K562 (cell line): Measurements from ENCODE around the gene PKHD1.

Source experiments
- DIDO1 ChIP-seq: fragments of 450-650 bp; IDR thresholded peaks from 2 replicates; pipeline ENCODE4 v1.6.1; 2016; ENCODE audit warnings: low read depth, missing biosample characterization, missing genetic modification characterization
- ELK1 ChIP-seq: sonication (generic); formaldehyde crosslinking; IDR thresholded peaks from 2 replicates; pipeline ENCODE4 v1.8.1; 2022; ENCODE audit warnings: missing genetic modification reagents
- EZH2 ChIP-seq: IDR thresholded peaks from 2 replicates; pipeline ENCODE4 v1.6.1; 2012; ENCODE audit warnings: low read depth, mild to moderate bottlenecking, inconsistent platforms, low read length, borderline replicate concordance
- JUND ChIP-seq, 2 experiments: IDR thresholded peaks; 2 replicates in 1 of 2; 3 replicates in 1 of 2; pipeline ENCODE4 v1.6.1; 2011; ENCODE audit warnings: borderline replicate concordance in 2 of 2, low read depth in 2 of 2, low read length in 2 of 2, improper control_type of control experiment in 1 of 2, missing biosample characterization in 1 of 2, missing genetic modification characterization in 1 of 2, missing genetic modification reagents in 1 of 2
- KAT7 ChIP-seq: sonication (generic); formaldehyde crosslinking; IDR thresholded peaks from 2 replicates; pipeline ENCODE4 v1.8.0; 2022; ENCODE audit warnings: missing genetic modification reagents, mild to moderate bottlenecking, borderline replicate concordance
- SP1 ChIP-seq: sonication (generic); formaldehyde crosslinking; IDR thresholded peaks from 2 replicates; pipeline ENCODE4 v1.8.1; 2022; ENCODE audit warnings: mild to moderate bottlenecking, missing genetic modification reagents
- SREBF1 ChIP-seq: fragments of 150-350 bp; IDR thresholded peaks from 2 replicates; pipeline ENCODE4 v1.6.1; 2014; ENCODE audit warnings: antibody characterized with exemption, low read depth, low read length, borderline replicate concordance
- U2AF2 ChIP-seq: fragments of 200-400 bp; formaldehyde crosslinking; optimal IDR thresholded peaks from 2 replicates; pipeline ENCODE3; 2017; ENCODE audit warnings: low read depth, mild to moderate bottlenecking, low read length
- ZBTB2 ChIP-seq: fragments of 450-650 bp; IDR thresholded peaks from 2 replicates; pipeline ENCODE4 v1.6.1; 2016; ENCODE audit warnings: antibody characterized with exemption
- ZKSCAN1 ChIP-seq: fragments of 150-350 bp; IDR thresholded peaks from 2 replicates; pipeline ENCODE4 v1.6.1; 2016; ENCODE audit warnings: low read depth, low read length

- no peak for TF ChIP-seq U2AF2
- no peak for TF ChIP-seq SP1 (CRISPR knock-in tag)
- no peak for TF ChIP-seq ZKSCAN1
- TF ChIP-seq ELK1 (CRISPR knock-in tag), result no peak
- TF ChIP-seq ZBTB2, result no peak
- no peak for TF ChIP-seq DIDO1 (tag)
- TF ChIP-seq JUND (IDR thresholded peaks at IDR 0.05; ENCODE audit: borderline replicate concordance, low read depth, low read length), result no peak
- TF ChIP-seq JUND (tag; IDR thresholded peaks at IDR 0.05; ENCODE audit: borderline replicate concordance, low read depth, low read length), result no peak
- no peak for TF ChIP-seq EZH2
- no peak for TF ChIP-seq KAT7 (CRISPR knock-in tag)
- TF ChIP-seq SREBF1, result no peak
Observed at GRCh38 chr6:51644426-51644825, 443.0 kb downstream of the PKHD1 start.
